Measurements from ENCODE around the gene MTREX.

- TF ChIP-seq CTCF (IDR thresholded peaks at IDR 0.05; ENCODE audit: low read depth, low read length, missing input control), result no peak
- no peak for TF ChIP-seq FOXA1 (IDR thresholded peaks at IDR 0.05)
- no peak for TF ChIP-seq YY1 (IDR thresholded peaks at IDR 0.05)
- no peak for TF ChIP-seq ZBTB33 (IDR thresholded peaks at IDR 0.05)
- TF ChIP-seq RAD21 (IDR thresholded peaks at IDR 0.05), result no peak
- no peak for TF ChIP-seq HNF4A (conservative IDR thresholded peaks at IDR 0.05)
- no peak for TF ChIP-seq SP1 (IDR thresholded peaks at IDR 0.05)
Measured at GRCh38 chr5:55411876-55412275, 104.1 kb downstream of the MTREX start.

Data from liver (tissue), 3 donors.